ENCODE results near the gene SPATA6L. TPM values are rescaled to one million over a fixed set of nuclear protein-coding genes. Genes with fewer than 3 reads are reported as not detected.

The SPATA6L gene
- total and polyA plus RNA-seq, 2 of the 13 experiments (the other 11 are each of a cell fraction or from before 2014, with no cell fraction given) = 1.1 to 1.9 TPM

DNA sequence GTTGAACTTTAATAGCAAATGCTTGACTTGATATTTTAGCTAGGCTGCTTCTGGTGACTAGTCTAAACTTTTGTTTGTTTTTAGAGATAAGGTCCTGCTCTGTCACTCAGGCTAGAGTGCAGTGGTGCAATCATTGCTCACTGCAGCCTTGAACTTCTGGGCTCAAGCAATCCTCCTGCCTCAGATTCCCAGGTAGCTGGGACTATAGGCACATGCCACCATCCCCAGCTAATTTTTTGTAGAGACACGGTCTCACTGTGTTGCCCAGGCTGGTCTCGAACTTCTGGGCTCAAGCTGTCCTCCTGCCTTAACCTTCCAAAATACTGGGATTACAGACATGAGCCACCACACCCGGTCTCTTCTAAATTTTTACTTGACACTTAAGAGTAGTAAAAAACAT, 33.8 kb upstream of the SPATA6L start (continued):
- no peak for TF ChIP-seq ZFAT (CRISPR knock-in tag; conservative IDR thresholded peaks at IDR 0.05)
- no peak for TF ChIP-seq TEAD2 (CRISPR knock-in tag; IDR thresholded peaks at IDR 0.05)
- 0 out of 2 replicates have a peak, but pooled peaks have one; percentile 32 for TF ChIP-seq NKX3-1 (CRISPR knock-in tag; IDR thresholded peaks at IDR 0.05)
- peak; percentile 80 for TF ChIP-seq ATF2 (CRISPR knock-in tag; IDR thresholded peaks at IDR 0.05)
- peak; percentile 74 for TF ChIP-seq PHF21A (CRISPR knock-in tag; IDR thresholded peaks at IDR 0.05)
- no peak for TF ChIP-seq HBP1 (CRISPR knock-in tag; IDR thresholded peaks at IDR 0.05; ENCODE audit: low read depth)
- TF ChIP-seq TARDBP (CRISPR knock-in tag; IDR thresholded peaks at IDR 0.05) = peak; percentile 71
- TF ChIP-seq ESRRA (CRISPR knock-in tag; IDR thresholded peaks at IDR 0.05; ENCODE audit: low read depth) = 0 out of 2 replicates have a peak, but pooled peaks have one; percentile 36
- TF ChIP-seq ZSCAN25 (CRISPR knock-in tag; IDR thresholded peaks at IDR 0.05) = no peak
- TF ChIP-seq, protein P1, sequence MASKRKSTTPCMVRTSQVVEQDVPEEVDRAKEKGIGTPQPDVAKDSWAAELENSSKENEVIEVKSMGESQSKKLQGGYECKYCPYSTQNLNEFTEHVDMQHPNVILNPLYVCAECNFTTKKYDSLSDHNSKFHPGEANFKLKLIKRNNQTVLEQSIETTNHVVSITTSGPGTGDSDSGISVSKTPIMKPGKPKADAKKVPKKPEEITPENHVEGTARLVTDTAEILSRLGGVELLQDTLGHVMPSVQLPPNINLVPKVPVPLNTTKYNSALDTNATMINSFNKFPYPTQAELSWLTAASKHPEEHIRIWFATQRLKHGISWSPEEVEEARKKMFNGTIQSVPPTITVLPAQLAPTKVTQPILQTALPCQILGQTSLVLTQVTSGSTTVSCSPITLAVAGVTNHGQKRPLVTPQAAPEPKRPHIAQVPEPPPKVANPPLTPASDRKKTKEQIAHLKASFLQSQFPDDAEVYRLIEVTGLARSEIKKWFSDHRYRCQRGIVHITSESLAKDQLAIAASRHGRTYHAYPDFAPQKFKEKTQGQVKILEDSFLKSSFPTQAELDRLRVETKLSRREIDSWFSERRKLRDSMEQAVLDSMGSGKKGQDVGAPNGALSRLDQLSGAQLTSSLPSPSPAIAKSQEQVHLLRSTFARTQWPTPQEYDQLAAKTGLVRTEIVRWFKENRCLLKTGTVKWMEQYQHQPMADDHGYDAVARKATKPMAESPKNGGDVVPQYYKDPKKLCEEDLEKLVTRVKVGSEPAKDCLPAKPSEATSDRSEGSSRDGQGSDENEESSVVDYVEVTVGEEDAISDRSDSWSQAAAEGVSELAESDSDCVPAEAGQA (IDR thresholded peaks at IDR 0.05; ENCODE audit: low read depth) = no peak
- TF ChIP-seq, protein P1 (CRISPR knock-in tag; IDR thresholded peaks at IDR 0.05; ENCODE audit: borderline replicate concordance) = no peak
- peak; percentile 90 for TF ChIP-seq FOSL2 (CRISPR knock-in tag; IDR thresholded peaks at IDR 0.05)
- TF ChIP-seq ZNF20 (CRISPR knock-in tag; IDR thresholded peaks at IDR 0.05) = no peak
- TF ChIP-seq ZNF614 (CRISPR knock-in tag; IDR thresholded peaks at IDR 0.05; ENCODE audit: borderline replicate concordance) = peak; percentile 77
- TF ChIP-seq, protein P2, sequence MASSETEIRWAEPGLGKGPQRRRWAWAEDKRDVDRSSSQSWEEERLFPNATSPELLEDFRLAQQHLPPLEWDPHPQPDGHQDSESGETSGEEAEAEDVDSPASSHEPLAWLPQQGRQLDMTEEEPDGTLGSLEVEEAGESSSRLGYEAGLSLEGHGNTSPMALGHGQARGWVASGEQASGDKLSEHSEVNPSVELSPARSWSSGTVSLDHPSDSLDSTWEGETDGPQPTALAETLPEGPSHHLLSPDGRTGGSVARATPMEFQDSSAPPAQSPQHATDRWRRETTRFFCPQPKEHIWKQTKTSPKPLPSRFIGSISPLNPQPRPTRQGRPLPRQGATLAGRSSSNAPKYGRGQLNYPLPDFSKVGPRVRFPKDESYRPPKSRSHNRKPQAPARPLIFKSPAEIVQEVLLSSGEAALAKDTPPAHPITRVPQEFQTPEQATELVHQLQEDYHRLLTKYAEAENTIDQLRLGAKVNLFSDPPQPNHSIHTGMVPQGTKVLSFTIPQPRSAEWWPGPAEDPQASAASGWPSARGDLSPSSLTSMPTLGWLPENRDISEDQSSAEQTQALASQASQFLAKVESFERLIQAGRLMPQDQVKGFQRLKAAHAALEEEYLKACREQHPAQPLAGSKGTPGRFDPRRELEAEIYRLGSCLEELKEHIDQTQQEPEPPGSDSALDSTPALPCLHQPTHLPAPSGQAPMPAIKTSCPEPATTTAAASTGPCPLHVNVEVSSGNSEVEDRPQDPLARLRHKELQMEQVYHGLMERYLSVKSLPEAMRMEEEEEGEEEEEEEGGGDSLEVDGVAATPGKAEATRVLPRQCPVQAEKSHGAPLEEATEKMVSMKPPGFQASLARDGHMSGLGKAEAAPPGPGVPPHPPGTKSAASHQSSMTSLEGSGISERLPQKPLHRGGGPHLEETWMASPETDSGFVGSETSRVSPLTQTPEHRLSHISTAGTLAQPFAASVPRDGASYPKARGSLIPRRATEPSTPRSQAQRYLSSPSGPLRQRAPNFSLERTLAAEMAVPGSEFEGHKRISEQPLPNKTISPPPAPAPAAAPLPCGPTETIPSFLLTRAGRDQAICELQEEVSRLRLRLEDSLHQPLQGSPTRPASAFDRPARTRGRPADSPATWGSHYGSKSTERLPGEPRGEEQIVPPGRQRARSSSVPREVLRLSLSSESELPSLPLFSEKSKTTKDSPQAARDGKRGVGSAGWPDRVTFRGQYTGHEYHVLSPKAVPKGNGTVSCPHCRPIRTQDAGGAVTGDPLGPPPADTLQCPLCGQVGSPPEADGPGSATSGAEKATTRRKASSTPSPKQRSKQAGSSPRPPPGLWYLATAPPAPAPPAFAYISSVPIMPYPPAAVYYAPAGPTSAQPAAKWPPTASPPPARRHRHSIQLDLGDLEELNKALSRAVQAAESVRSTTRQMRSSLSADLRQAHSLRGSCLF (CRISPR knock-in tag; IDR thresholded peaks at IDR 0.05; ENCODE audit: borderline replicate concordance) = no peak
- peak; percentile 74 for TF ChIP-seq SOX5 (CRISPR knock-in tag; IDR thresholded peaks at IDR 0.05; ENCODE audit: borderline replicate concordance)
- peak; percentile 52 for TF ChIP-seq THAP11 (CRISPR knock-in tag; IDR thresholded peaks at IDR 0.05)
- TF ChIP-seq STAT5B (CRISPR knock-in tag; IDR thresholded peaks at IDR 0.05) = no peak

Data from HepG2 (cell line).